Activated CD4-positive, alpha-beta memory T cell treated with anti-CD3 and anti-CD28 coated beads, Interleukin-2, amount 10 ng/mL, durations not matched to agents 7 days and 5 days (primary cell): ENCODE results near the gene NLRP10. TPM values are rescaled to one million over a fixed set of nuclear protein-coding genes. Genes with fewer than 3 reads are reported as not detected.

ENCODE experiments used
- CTCF ChIA-PET: fragments of 350-600 bp; sonication (Branson Sonifier 250); formaldehyde crosslinking; loops from one replicate; lab custom pipeline; 2021; ENCODE audit warnings: antibody characterized with exemption, inconsistent platforms; lab: Charles Lee
- POLR2A ChIA-PET: fragments of 350-600 bp; sonication (Branson Sonifier 250); formaldehyde crosslinking; loops from one replicate; lab custom pipeline; 2021; ENCODE audit warnings: antibody characterized with exemption; lab: Charles Lee
- DNase-seq: peaks from one replicate; pipeline ENCODE4 v3.0.0-alpha.2; 2020
- H3K27ac Mint-ChIP-seq: one replicate; pipeline ENCODE4 v1.8.0; 2021; ENCODE audit warnings: mild to moderate bottlenecking, mixed read lengths
- H3K27me3 Mint-ChIP-seq: one replicate; pipeline ENCODE4 v1.8.0; 2021; ENCODE audit warnings: mixed read lengths
- H3K36me3 Mint-ChIP-seq: one replicate; pipeline ENCODE4 v1.8.0; 2021; ENCODE audit warnings: low read depth, mixed read lengths
- H3K4me1 Mint-ChIP-seq: one replicate; pipeline ENCODE4 v1.8.0; 2021; ENCODE audit warnings: mixed read lengths
- H3K4me3 Mint-ChIP-seq: one replicate; pipeline ENCODE4 v1.8.0; 2021; ENCODE audit warnings: mild to moderate bottlenecking, mixed read lengths
- H3K9me3 Mint-ChIP-seq: one replicate; pipeline ENCODE4 v1.8.0; 2021; ENCODE audit warnings: mixed read lengths
- total RNA-seq, 2 experiments: library from RNA; stranded (reverse); gene quantifications; one replicate each; pipeline ENCODE4 v1.2.3, GENCODE V29; 2021

Gene NLRP10
- total RNA-seq, 2 experiments from 2014 or later: not detected

- POLR2A ChIA-PET: no interaction called here
- no peaks in the 10 kb centered on the region for H3K9me3 Mint-ChIP-seq
- no peaks in the 10 kb centered on the region for H3K36me3 Mint-ChIP-seq
- H3K27me3 Mint-ChIP-seq: peaks cover 16% of the 10 kb centered on the region
- H3K27ac Mint-ChIP-seq: no peak within 1 kb of the TSS
- no peak within 1 kb of the TSS for H3K4me3 Mint-ChIP-seq
- CTCF ChIA-PET: no interaction called here
- H3K4me1 Mint-ChIP-seq: no peaks in the 10 kb centered on the region
- DNase-seq: no peak
Measured at GRCh38 chr11:7931168-7931567, 34.1 kb downstream of the NLRP10 start, which contains the start of gene OR10A6. OR10A6 (minus strand) TSS chr11:7931268; CDS start chr11:7928662, 2,606 bp downstream.

DNA sequence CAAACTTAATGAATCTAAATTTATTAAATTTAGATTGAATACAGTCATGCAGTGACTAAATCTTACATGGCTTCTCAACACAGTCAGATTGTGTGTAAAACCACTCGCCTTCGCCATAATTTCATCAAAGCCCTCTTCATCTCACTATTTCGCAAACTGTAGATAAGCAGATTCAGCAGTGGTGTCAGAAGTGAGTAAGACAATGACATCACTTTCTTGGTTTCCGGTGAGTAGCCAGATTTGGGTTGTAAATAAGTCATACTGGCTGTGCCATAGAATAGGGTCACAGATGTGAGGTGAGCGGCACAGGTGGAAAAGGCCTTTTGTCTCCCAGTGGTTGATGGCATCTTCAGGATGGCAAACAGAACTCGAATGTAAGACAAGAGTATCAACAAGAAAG, 37.6 kb downstream of the NLRP10 start:
- CTCF ChIA-PET: no interaction called here
- no peaks in the 10 kb centered on the region for H3K36me3 Mint-ChIP-seq
- H3K27me3 Mint-ChIP-seq: peaks cover 12% of the 10 kb centered on the region
- no peaks in the 10 kb centered on the region for H3K4me1 Mint-ChIP-seq
- no peaks in the 10 kb centered on the region for H3K9me3 Mint-ChIP-seq
- no peak overlapping the region for H3K4me3 Mint-ChIP-seq
- H3K27ac Mint-ChIP-seq: no peak overlapping the region
- no peak for DNase-seq
- POLR2A ChIA-PET: no interaction called here

GRCh38 chr11:7924536-7924935, 40.7 kb downstream of the NLRP10 start:
- ChIA-PET POLR2A (no interaction called here), CTCF (interaction anchor here (0.7 kb wide), 1 partner anchor 388 kb away, joined by 3 read pairs; no protein-coding TSS in a partner anchor)
- H3K27me3 Mint-ChIP-seq: peaks cover 3% of the 10 kb centered on the region
- no peak overlapping the region for H3K4me3 Mint-ChIP-seq
- H3K4me1 Mint-ChIP-seq: no peaks in the 10 kb centered on the region
- no peak for DNase-seq
- H3K27ac Mint-ChIP-seq: no peak overlapping the region
- no peaks in the 10 kb centered on the region for H3K9me3 Mint-ChIP-seq
- no peaks in the 10 kb centered on the region for H3K36me3 Mint-ChIP-seq

DNA sequence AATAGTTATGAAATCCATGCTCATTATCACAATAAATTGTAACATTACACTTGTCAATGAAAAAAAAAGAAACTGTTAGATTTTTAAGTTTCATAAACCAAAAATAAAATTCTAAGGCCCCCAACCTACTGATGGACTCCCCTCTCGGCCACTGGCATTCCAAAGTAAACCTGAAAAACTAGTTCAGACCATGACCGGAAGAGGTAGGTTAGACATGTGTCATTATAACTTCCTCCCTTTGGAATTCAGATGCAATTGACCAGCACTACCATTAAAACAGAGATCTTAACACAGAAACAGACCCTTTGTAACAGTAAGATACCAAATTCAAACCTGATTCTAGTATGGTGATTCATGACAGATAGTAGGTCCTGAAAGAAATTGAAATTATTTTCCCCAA, 47.1 kb downstream of the NLRP10 start:
- no peaks in the 10 kb centered on the region for H3K27me3 Mint-ChIP-seq
- H3K9me3 Mint-ChIP-seq: no peaks in the 10 kb centered on the region
- no peak for DNase-seq
- ChIA-PET CTCF (no interaction called here), POLR2A (no interaction called here)
- no peak overlapping the region for H3K4me3 Mint-ChIP-seq
- no peaks in the 10 kb centered on the region for H3K4me1 Mint-ChIP-seq
- no peaks in the 10 kb centered on the region for H3K36me3 Mint-ChIP-seq
- no peak overlapping the region for H3K27ac Mint-ChIP-seq

Other genes with a start within 250 kb of the NLRP10 start
- not detected for gene OR5P2, start 168.5 kb downstream of the NLRP10 start, total RNA-seq
- gene OR5P3, start 134.6 kb downstream of the NLRP10 start, total RNA-seq: not detected
- gene OR10A6, start 34.2 kb downstream of the NLRP10 start, total RNA-seq: not detected
- gene OR10A3, start 23.7 kb downstream of the NLRP10 start, total RNA-seq: not detected
- gene EIF3F, start 21.9 kb upstream of the NLRP10 start, total RNA-seq: 100 to 1,000 TPM; 227 to 229 TPM
- under 1 TPM; 0.05 to 0.08 TPM for gene TUB, start 115.8 kb upstream of the NLRP10 start, total RNA-seq
- gene RIC3, start 203.6 kb upstream of the NLRP10 start, total RNA-seq: 1 to 10 TPM; 3.4 to 4.8 TPM